ENCODE results near the gene CTNNA3.

Gene CTNNA3

DNA sequence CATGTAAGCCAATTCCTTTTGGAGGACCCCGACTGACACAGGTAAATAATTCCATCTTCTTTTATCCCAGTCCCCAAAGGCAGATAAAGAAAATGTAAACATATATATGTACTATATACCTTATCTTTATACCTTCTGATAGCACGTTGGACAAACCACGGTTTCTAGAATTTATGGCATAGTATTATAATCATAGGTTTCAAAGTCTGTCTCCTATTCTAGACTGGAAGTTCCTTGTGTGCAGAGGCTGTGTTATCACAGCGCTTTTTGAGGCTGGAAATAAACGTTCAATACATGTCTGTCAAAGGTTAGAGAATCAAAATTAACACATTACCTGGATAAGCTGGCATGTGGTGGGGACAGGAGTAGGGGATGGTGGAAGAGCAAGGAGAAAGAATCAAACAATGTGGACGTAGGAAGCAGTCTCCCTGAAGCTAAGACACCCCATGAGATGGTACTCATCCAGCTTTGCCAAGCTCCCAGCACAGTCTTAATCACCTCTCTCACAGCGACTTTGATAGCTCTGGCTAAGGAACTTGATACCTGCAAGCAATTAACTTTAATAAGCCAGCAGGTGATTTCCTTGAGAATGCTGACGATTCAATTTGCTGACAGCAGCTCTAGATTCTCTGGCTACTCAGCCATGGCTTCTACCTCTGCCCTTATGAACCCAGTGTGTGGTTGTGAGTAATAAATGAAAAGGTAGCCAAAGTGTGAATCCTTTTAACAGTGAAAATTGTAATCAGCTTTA, 978.6 kb downstream of the CTNNA3 start:
- DNase-seq = no peak

DNA sequence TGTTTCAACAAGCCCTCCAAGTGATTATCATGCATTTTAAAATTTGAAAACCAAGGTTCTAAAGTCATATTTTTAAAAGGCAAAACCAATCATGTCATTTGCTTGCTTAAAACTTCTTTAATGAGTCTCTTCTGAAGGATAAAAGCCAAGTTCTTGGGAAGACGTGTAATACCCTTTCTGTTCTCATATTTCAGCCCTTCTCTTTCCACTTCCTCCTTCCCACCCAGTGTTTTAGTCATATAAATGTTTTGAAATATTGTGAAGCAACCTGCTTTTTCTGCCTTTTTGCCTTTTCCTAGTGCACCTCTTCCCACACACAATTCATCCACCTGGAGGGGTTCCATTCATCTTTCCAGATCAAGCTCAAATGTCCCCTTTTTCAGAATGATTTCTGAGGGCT, 981.3 kb downstream of the CTNNA3 start:
- DNase-seq = no peak

- no peak for DNase-seq
These were observed 982.6 kb downstream of the CTNNA3 start for GRCh38 chr10:66713387-66713786.

DNA sequence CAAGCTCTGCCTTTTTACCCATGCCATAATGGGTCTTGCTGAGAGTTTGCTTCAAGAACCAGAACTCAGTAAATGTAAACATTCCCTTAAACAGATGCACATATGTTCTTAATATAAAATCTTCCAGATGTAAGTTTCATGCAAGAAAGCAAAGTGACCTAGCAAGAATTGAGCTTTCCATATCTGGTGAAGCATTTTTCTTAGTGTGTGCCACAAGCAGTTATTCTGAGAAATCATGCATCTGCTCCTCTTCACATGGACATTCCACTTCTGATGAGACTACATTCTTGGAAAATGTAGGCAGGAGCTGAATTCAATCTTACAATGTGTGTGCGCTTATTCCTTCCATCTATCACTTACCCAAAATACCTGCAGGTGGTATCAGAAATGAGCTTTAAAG, 997.9 kb downstream of the CTNNA3 start:
- no peak for DNase-seq

- DNase-seq = no peak
These were observed 1000.9 kb downstream of the CTNNA3 start for GRCh38 chr10:66695046-66695445.

DNA sequence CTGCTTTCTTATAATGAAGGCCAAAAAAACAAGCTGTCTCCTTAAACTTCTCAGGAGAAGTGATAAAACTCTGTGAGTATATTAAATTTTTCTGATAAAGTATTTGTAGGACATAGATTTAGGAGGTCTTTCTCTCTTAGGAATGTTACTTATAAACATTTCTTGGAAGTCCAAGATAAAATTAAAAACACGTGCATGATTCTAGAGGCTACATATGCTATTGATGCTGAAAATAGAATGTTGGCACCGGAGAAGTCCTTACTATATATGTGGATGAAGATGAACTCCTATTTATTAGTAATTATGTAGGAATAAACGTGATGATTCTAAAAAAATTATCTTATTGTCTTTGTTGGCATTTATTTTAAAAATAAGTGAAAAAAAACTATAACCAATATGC, 1011.4 kb downstream of the CTNNA3 start:
- DNase-seq = no peak

- no peak for DNase-seq
These were observed 1015.1 kb downstream of the CTNNA3 start for GRCh38 chr10:66680886-66681285.

DNA sequence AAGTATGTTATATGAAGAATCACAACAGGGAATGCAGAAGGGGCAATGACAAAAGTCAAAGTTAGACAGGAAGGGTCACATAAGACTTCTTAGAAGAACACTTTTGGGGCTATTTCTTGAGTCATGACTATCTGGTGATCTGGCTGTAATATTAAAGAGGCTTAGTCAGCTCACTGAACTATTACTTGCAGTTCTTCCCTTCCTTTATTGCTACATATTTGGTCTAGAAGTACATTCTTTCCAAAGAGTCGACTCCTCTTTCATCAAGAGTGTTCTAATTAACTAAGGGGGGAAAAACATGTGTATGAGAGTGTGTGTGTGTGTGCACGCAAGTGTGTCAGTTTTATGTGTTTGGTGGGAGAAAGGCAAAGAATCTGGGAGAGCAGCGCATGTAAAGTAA, 1017.5 kb downstream of the CTNNA3 start:
- DNase-seq = no peak

- DNase-seq = no peak
These were observed 1022.9 kb downstream of the CTNNA3 start for GRCh38 chr10:66673071-66673470.

DNA sequence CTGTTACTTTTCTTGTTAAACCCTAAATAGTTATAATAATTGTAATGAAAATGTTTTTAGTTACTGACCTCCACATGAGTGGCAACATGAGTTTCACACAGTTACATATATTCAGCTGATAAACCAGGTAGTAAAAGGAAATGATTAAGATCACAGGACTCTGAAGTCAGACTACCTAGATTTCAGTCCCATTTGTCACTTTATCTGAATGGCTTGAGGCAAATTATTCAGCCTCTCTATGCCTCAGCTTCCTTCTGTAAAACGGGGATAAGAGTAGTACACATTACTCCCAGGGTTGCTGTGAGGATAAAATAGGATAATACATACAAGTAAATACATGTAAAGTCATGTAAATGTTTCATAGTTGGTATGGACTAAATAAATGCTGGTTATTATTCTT, 1024.4 kb downstream of the CTNNA3 start:
- no peak for DNase-seq

- no peak for DNase-seq
These were observed 1024.9 kb downstream of the CTNNA3 start for GRCh38 chr10:66671064-66671463.

- no peak for DNase-seq
These were observed 1039.5 kb downstream of the CTNNA3 start for GRCh38 chr10:66656499-66656898.

DNA sequence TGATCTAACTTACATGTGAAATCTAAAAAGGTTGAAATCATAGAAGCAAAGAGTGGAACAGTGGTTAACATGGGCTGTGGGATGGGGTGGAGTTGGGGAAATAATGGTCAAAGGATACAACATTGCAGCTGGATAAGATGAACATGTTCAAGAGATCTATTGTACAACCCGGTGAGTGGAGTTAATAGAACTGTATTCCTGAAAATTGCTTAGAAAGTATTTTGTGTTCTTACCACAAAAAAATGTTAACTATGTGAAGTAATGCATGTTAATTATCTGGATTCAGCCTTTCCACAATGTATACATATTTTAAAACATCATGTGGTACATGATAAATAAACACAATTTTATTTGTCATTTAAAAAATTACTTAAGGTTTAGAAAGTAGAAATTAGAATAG, 1041.1 kb downstream of the CTNNA3 start:
- no peak for DNase-seq

GRCh38 chr10:66651308-66652082, 1044.5 kb downstream of the CTNNA3 start:
- DNase-seq = no peak

DNA sequence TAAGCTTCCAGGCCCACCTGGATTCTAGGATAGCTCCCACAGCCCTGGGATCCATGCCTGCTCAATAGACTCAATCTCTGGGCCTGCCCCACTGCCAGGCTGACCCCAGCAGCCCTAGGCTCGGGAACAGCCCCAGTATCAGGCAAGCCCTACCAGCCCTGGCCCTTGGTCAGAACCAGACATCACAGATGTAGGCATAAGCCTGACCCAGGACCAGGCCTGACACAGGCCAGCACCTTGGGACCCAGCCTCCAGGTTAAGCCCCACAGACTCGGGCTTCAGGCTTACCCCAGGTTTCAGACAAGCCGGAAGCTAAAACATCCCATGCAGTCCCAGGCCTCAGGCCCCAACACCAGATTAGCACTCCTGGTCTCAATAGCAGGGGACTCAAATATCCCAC, 1046.4 kb downstream of the CTNNA3 start:
- no peak for DNase-seq

DNA sequence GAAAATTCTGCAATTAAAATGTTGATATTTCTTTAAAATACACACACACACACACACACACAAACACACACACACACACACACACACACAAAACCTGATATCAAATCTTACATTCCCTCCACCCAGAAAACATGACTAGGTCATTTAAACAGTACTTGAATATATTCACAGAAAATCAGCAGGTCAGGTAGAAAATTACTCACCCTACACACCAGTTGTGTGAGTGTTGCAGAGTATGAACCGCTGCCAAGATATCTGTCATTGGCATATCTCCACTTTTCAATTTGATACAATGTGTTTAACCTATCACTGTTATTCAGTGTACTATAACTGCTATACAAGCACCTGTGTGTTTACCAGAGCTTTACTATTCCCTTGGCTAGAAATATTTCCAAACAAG, 1053.8 kb downstream of the CTNNA3 start:
- DNase-seq = no peak

DNA sequence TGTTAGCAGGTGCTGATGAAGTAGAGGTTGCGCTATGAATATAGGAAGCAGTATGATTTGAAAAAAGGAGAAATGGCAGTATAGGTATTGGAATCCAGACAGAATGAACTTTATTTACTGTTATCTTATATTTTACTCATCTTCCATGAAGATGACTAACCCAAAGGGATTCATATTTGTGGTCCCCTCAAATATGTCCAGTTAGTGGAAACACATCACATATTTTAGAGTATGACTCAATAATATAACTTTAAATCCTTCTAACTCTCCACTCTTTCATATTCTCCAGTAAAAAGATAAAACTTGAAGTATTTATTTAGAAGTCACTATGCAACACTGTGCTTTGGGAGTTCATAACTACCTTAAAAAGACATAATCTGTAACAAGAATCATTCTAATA, 1056.6 kb downstream of the CTNNA3 start:
- no peak for DNase-seq

DNA sequence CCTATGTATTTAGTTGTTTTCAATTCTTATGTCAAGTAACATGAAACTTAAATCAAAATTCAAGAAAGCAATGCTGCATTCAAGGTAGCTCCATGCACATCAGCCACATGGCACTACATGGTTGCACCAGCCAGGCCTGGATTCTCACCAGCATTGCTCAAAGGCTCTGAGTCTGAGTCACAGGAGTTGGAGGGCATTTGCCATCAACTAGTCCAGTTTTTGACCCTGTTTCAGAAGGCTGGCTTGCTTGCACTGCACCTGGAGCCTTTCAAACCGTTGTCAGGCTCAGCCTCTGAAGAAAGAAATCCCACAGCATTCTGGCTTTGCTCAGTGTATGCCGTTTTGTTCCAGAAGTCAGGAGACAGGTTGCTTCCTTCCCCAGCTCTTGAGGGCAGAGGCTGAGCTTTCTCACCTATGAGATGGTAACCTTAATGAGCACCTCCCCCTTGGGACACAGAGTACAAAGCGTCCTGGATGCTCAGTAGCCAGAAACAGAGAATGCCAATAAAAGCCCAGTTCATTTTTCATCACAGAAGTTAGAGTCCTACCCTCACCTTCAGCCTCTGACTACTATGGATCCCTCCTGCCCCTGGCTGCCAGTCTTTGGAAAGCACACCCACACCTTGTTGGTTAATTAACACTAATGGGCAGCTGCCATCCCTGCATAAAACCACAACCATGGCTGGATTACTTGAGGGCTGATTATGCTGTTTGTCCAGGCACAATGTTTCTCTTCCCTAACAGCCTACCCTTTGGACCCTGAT, 1058.5 kb downstream of the CTNNA3 start:
- DNase-seq = no peak

DNA sequence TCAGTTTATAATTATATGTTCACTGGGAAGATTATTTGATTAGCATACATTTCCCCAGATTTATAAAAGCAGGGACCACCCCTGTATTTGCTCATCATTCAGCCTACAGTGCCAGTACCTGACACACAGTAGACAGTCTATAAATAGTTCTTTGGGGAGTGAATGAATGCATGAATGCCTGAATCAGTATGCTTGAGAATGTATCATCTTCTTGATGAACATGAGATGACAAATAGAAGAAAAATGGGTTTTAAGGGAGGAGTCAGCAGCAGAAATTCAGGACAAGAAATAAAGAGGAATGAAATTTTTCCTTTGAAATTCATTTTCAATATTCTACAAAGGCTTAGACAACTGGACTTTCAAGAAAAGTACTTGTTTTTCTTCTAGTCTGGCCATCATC, 1066.0 kb downstream of the CTNNA3 start:
- DNase-seq = no peak

DNA sequence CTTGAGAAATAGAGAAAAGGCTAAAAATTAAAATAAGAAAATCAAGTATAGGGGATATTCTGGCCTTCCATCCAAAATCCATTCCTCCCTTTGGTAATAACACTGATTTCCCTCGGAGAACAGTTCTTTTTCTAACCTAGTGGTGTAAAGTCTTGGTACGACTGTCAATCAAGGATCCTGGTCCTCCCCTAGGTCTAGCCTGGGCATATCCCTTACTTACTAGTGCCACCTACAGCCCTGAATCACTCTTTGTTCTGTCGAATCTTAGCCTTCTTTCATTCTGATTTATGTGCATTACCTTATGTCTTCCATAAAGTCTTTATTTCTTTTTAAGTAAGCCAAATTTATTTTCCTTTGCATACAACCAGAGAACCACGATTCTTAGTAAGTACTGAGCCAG, 1068.8 kb downstream of the CTNNA3 start:
- DNase-seq = no peak

GRCh38 chr10:66625709-66626590, 1070.0 kb downstream of the CTNNA3 start:
- no peak for DNase-seq

DNA sequence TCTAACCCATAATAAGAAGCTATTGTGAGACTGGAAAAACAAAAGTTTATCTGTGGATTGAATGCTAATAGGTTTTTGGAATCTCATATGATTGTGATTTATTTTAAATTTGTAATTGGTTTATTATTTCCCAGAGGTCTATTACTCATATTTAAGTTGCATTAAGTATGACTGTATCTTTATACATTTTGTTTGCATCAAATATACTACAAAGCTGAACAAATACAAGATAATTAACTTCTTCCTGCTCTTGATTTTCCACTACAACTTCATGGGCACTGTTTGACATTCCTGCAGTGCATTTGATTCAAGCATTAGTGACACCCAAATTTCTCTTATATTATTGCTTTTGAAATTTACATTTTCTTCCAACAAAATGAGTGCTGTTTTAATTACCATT, 1073.9 kb downstream of the CTNNA3 start:
- DNase-seq = no peak

GRCh38 chr10:66604195-66604594, 1091.8 kb downstream of the CTNNA3 start:
- DNase-seq = no peak
